ENCODE data around the gene EPM2A. TPM values are rescaled to one million over a fixed set of nuclear protein-coding genes. Genes with fewer than 3 reads are reported as not detected.
A peak's percentile ranks its signal among the peaks of the same experiment; 100 is the strongest.
"Not testable (repeated sequence)": the region's sequence is repeated elsewhere in the genome, so short reads cannot be mapped to it uniquely, and the experiment has no call there.

The EPM2A gene
- total RNA-seq, 1 experiment from 2014 or later: 3.7 TPM

DNA sequence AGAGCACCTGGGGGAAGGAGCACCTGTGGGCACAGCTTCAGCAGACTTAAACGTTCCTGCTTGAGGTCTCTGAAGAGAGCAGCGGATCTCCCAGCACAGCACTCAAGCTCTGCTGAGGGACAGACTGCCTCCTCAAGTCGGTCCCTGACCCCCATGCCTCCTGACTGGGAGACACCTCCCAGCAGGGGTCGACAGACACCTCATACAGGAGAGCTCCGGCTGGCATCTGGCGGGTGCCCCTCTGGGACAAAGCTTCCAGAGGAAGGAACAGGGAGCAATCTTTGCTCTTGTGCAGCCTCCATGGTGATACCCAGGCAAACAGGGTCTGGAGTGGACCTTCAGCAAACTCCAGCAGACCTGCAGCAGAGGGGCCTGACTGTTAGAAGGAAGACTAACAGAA is 7.2 kb upstream of the EPM2A start:
- not testable (repeated sequence) for H3K27me3 ChIP-seq (ENCODE audit: control insufficient read depth, insufficient read depth, low read length); H3K4me3 ChIP-seq (ENCODE audit: insufficient read depth, low read depth, low read length); DNase-seq; H3K36me3 ChIP-seq (replicated peaks; ENCODE audit: control insufficient read depth, insufficient read depth, low read length)

DNA sequence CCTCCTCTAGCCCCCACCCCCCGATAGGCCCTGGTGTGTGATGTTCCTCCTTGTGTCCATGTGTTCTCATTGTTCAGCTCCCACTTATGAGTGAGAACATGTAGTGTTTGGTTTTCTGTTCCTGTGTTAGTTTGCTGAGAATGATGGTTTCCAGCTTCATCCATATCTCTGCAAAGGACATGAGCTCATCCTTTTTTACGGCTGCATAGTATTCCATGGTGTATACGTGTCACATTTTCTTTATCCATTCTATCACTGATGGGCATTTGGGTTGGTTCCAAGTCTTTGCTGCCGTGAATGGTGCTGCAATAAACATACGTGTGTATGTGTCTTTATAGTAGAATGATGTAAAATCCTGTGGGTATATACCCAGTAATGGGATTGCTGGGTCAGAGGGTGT is 4.4 kb upstream of the EPM2A start:
- H3K4me3 ChIP-seq (ENCODE audit: insufficient read depth, low read depth, low read length); H3K27me3 ChIP-seq (ENCODE audit: control insufficient read depth, insufficient read depth, low read length); DNase-seq; H3K36me3 ChIP-seq (replicated peaks; ENCODE audit: control insufficient read depth, insufficient read depth, low read length): not testable (repeated sequence)

DNA sequence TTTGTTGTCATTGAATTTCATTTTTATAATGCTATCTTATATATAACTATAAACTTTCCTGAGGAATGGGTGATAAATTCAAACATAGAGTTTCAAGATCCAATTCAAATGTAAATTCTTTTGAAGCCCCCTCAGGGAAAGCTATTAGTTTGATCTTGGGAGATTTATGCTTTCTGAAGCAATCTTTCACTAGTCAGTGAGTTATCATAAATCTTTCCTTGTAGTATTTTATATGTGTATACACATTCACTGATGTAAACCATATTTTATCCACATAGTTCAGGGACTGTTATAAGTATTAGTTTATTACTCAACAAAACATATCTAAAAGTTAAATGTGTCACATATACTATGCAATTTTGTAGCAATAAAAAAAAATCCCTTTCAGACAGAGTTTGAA is 2.9 kb upstream of the EPM2A start:
- no peak overlapping the region for H3K4me3 ChIP-seq (ENCODE audit: insufficient read depth, low read depth, low read length)
- no peaks in the 10 kb centered on the region for H3K27me3 ChIP-seq (ENCODE audit: control insufficient read depth, insufficient read depth, low read length)
- H3K36me3 ChIP-seq (replicated peaks; ENCODE audit: control insufficient read depth, insufficient read depth, low read length): no peaks in the 10 kb centered on the region
- DNase-seq: no peak

DNA sequence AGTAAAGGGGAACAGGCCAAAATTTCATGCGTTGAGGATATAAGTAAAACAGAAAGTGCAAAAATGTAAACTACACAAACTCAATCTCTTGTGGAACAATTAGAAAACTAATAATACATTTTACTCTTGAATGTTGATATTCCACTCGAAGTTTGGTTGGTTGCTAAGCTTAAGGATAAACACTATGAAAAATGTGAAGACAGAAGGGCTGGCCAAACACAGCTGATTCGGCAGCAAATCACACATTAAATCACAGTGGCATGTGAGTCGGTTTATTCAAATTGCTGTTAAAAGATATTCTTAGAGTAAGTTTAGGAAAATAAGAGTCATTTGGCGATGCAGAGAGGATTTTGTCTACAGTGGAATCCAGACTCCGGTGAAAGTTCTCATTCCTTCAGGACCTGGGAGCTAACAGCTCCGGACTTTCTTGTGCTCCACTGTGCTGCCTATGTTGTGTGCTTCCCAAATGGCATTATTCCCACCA is 1.4 kb upstream of the EPM2A start:
- no peak overlapping the region for H3K4me3 ChIP-seq (ENCODE audit: insufficient read depth, low read depth, low read length)
- no peak for DNase-seq
- H3K36me3 ChIP-seq (replicated peaks; ENCODE audit: control insufficient read depth, insufficient read depth, low read length): no peaks in the 10 kb centered on the region
- no peaks in the 10 kb centered on the region for H3K27me3 ChIP-seq (ENCODE audit: control insufficient read depth, insufficient read depth, low read length)

DNA sequence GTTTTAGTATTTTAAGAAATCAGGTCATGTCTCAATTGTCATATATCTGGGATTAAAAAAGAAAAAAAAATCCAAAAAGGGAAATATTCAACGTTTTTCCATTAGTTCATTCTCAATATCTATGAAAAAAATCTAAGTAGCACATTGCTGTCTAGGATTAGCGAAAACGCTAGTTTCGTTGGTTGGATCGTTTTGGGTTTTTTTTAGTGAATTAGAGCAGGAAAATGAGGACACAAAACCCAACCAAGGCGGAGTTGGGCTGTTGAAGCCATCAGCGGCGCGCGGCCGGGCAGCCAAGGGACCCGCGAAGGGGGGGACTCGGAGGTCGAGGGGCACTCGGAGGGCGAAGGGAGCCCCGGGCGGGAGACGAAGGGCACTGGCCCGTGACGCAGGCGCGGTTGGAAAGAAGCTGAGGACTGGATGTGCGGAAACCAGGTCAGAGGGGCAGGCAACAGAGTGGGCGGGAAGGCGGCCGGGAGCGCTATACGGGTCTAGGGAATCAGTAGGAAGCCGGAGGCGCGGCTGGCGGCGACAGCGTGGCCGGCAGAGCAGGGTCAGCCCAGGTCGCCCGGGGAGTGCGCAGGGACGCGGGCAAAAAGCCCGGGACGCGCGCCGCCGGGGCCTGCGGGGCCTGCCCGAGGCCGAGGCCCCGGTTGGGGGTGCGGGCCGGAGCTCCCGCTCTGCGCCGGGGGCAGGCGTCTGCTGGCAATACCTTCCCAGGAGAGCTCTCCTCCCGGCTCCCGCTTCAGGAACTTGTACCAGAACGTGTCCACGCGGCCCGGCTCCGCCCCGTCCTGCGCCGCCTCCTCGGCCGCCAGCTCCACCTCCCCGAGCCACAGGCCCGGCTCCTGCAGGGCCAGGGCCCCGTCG is 599 bp downstream of the EPM2A start:
- DNase-seq: peak; percentile 88
- Histone ChIP-seq H3K36me3 (replicated peaks; ENCODE audit: control insufficient read depth, insufficient read depth, low read length) (no peaks in the 10 kb centered on the region), H3K4me3 (ENCODE audit: insufficient read depth, low read depth, low read length) (peak overlapping the region; percentile 59), H3K27me3 (ENCODE audit: control insufficient read depth, insufficient read depth, low read length) (no peaks in the 10 kb centered on the region)

DNA sequence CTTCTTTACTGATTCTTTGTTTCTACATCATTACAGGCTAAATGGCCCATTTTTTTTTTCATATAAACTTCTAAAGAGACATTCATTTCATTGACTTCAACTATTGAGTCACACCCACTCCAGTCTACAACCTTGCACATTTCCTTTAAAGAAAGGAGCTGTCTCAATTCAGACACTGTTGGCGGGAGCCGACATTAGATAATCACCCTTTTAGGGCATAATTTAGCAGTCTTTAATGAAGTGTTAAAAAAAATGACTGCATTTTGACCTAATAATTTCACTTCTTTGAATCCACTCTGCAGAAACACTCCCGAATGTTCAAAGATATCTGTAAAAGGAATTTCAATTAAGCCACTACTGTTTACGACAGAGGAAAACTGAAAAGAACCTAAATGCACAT is 1.5 kb downstream of the EPM2A start:
- DNase-seq: no peak
- Histone ChIP-seq H3K27me3 (ENCODE audit: control insufficient read depth, insufficient read depth, low read length) (no peaks in the 10 kb centered on the region), H3K36me3 (replicated peaks; ENCODE audit: control insufficient read depth, insufficient read depth, low read length) (no peaks in the 10 kb centered on the region), H3K4me3 (ENCODE audit: insufficient read depth, low read depth, low read length) (no peak overlapping the region; the same call in 1 of the 2 replicates)

DNA sequence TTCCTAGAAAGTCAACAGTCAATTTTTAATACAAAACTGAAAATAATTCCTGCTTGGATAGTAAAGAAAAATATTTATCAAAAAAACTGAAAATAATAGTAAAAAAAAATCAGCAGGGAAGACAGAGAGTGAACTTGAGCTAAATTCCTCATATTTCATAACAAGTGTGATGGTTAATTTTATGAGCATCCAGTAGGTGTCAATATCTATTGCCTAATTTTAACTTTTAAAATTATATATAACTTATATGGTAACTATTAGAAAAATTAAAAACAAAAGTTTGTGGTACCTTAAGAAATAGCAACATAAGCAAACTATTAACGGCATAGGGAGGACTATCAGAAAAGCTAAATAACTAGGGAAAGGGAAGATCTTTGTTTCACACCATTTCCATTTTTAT is 2.1 kb downstream of the EPM2A start:
- Histone ChIP-seq H3K27me3 (ENCODE audit: control insufficient read depth, insufficient read depth, low read length) (no peaks in the 10 kb centered on the region), H3K36me3 (replicated peaks; ENCODE audit: control insufficient read depth, insufficient read depth, low read length) (no peaks in the 10 kb centered on the region), H3K4me3 (ENCODE audit: insufficient read depth, low read depth, low read length) (no peak overlapping the region)
- DNase-seq: no peak

DNA sequence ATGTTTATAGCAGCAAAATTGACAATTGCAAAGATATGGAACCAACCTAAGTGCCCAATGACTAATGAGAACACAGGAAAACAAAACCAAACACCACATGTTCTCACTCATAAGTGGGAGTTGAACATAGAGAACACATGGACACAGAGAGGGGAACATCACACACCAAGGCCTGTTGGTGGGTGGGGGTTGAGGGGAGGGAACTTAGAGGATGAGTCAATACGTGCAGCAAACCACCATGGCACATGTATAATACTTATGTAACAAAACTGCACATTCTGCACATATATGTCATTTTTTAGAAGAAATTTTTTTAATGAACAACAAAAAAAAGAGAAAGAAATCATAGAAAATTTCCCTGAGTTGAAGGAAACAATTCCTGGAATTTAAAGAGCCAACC is 3.9 kb downstream of the EPM2A start:
- no peaks in the 10 kb centered on the region for H3K36me3 ChIP-seq (replicated peaks; ENCODE audit: control insufficient read depth, insufficient read depth, low read length)
- no peak for DNase-seq
- H3K27me3 ChIP-seq (ENCODE audit: control insufficient read depth, insufficient read depth, low read length): no peaks in the 10 kb centered on the region
- H3K4me3 ChIP-seq (ENCODE audit: insufficient read depth, low read depth, low read length): no peak overlapping the region

DNA sequence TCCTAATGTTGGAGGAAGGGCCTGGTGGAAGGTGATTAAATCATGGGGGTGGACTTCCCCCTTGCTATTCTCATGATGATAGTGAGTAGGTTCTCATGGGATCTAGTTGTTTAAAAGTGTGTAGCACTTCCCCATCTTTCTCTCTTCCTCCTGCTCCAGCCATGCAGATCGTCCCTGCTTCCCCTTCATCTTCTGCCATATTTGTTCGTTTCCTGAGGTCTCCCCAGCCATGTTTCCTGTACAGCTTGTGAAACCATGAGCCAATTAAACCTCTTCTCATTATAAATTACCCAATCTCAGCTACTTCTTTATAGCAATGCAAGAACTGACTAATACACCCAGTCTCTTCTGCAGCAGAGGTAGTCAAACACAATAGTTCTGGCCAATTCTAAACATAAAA is 5.4 kb downstream of the EPM2A start:
- no peaks in the 10 kb centered on the region for H3K36me3 ChIP-seq (replicated peaks; ENCODE audit: control insufficient read depth, insufficient read depth, low read length)
- DNase-seq: no peak
- H3K4me3 ChIP-seq (ENCODE audit: insufficient read depth, low read depth, low read length): no peak overlapping the region
- no peaks in the 10 kb centered on the region for H3K27me3 ChIP-seq (ENCODE audit: control insufficient read depth, insufficient read depth, low read length)

DNA sequence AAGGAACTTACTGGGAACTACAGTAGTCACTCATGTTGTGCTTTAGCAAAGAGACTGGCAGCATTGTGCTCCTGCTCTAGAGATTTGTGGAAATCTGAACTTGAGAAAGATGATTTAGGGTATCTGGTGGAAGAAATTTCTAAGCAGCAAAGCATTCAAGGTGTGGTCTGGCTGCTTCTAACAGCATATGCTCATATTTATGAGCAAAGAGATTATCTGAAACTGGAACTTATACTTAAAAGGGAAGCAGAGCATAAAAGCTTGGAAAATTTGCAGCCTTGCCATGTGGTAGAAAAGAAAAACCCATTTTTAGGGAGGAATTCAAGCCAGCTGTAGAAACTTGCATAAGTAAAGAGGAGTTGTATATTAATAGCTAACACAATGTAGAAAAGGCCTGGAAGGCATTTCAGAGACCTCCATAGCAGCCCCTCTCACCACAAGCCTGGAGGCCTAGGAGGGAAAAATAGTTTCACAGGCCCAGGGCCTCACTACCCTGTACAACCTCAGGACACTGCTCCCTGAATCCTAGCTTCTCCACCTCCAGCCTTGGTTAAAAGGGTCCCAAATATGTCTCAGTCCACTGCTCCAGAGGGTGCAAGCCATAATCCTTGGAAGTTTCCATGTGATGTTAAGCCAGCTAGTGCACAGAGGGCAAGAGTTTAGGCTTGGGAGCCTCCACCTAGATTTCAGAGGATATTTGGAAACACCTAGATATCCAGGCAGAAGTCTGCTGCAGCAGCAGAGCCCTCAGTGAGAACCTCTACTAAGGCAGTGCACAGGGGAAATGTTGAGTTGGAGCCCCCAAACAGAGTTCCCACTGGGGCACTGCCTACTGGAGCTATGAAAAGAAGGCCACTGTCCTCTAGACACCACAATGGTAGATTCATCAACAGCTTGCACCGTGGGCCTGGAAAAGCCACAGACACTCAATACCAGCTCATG is 6.6 kb downstream of the EPM2A start:
- Histone ChIP-seq H3K27me3 (ENCODE audit: control insufficient read depth, insufficient read depth, low read length) (no peaks in the 10 kb centered on the region), H3K36me3 (replicated peaks; ENCODE audit: control insufficient read depth, insufficient read depth, low read length) (no peaks in the 10 kb centered on the region), H3K4me3 (ENCODE audit: insufficient read depth, low read depth, low read length) (no peak overlapping the region)
- no peak for DNase-seq

DNA sequence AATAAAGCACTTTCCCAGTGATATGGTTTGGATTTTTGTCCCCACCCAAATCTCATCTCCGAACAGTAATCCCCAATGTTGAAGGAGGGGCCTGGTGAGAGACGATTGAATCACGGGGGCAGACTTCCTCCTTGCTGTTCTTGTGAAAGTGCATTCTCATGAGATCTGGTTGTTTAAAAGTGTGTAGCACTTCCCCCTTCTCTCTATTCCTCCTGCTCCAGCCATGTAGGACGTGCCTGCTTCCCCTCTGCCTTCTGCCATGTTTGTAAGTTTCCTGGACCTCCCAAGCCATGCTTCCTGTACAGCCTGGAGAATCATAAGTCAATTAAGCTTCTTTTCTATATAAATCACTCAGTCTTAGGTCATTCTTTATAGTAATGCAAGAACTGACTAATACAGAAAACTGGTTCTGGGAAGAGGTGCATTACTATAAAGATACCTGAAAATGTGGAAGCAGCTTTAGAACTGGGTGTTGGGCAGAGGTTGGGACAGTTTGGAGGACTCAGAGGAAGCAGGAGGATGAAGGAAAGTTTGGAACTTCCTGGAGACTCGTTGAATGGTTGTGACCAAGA is 7.4 kb downstream of the EPM2A start:
- H3K4me3 ChIP-seq (ENCODE audit: insufficient read depth, low read depth, low read length): no peak overlapping the region
- no peak for DNase-seq
- no peaks in the 10 kb centered on the region for H3K36me3 ChIP-seq (replicated peaks; ENCODE audit: control insufficient read depth, insufficient read depth, low read length)
- H3K27me3 ChIP-seq (ENCODE audit: control insufficient read depth, insufficient read depth, low read length): no peaks in the 10 kb centered on the region

DNA sequence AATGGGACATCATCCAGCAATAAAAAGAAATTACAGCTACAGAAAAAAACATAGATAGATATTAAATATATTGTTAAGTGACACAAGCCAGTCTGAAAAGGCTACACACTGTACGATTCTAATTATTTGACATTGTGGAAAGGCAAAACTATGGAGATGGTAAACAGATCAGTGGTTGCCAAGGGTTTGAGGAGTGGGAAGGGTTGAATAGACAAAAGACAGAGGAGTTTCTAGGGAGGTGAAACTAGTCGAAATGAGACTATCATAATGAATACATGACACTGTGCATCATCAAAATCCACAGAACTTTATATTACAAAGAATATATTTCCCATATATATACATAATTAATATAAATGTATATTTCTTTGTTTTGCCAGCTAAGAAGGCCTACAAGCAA is 9.8 kb downstream of the EPM2A start:
- Histone ChIP-seq H3K27me3 (ENCODE audit: control insufficient read depth, insufficient read depth, low read length) (no peaks in the 10 kb centered on the region), H3K36me3 (replicated peaks; ENCODE audit: control insufficient read depth, insufficient read depth, low read length) (no peaks in the 10 kb centered on the region), H3K4me3 (ENCODE audit: insufficient read depth, low read depth, low read length) (no peak overlapping the region)
- no peak for DNase-seq

DNA sequence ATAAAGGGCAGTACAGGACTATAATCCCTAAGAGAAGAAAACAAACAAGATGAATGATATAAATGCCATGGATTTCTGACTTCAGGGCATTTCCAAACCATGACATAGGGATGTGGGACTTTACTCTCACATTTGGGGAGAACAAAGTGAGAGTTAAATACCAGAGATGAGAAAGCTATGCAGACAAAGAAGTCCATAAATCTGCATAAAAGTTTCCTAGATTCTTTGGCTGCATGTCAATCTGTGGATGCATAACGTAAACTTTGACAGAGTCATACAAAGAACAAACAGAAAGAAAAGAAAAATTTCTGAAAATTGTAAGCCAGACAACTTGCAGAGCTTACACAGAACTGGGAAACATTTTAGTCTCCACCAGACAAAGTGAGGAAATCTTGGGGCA is 11.7 kb downstream of the EPM2A start:
- Histone ChIP-seq H3K27me3 (ENCODE audit: control insufficient read depth, insufficient read depth, low read length) (no peaks in the 10 kb centered on the region), H3K36me3 (replicated peaks; ENCODE audit: control insufficient read depth, insufficient read depth, low read length) (no peaks in the 10 kb centered on the region), H3K4me3 (ENCODE audit: insufficient read depth, low read depth, low read length) (no peak overlapping the region)
- no peak for DNase-seq

DNA sequence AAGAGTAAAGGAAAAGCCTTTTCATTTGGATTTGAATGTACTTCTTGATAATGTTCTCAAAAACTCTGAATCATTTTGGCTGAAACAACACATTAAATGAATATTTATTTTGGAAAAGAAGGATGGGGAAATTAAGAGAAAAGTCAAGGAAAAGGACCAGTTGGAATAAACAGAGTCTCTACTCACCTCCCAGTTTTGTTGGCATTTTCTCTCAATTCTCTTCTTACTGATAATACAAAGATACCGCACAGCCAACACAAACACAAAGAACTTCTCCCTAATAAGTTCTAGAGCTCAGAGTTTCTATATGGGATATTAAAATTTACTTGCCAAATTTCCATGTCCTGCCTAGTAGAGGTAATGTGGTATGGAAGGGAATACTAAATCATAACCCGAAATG is 13.1 kb downstream of the EPM2A start:
- Histone ChIP-seq H3K36me3 (replicated peaks; ENCODE audit: control insufficient read depth, insufficient read depth, low read length) (no peaks in the 10 kb centered on the region), H3K27me3 (ENCODE audit: control insufficient read depth, insufficient read depth, low read length) (no peaks in the 10 kb centered on the region), H3K4me3 (ENCODE audit: insufficient read depth, low read depth, low read length) (no peak overlapping the region)
- no peak for DNase-seq

Measured in H7 (cell line).